Mucosa of stomach (tissue), 1 donor: ENCODE results near the gene OST4.
"Not testable (repeated sequence)": the region's sequence is repeated elsewhere in the genome, so short reads cannot be mapped to it uniquely, and the experiment has no call there.

Experiments
- H3K27me3 ChIP-seq: one replicate; pipeline ENCODE4 v1.7.0; 2013; ENCODE audit warnings: mild to moderate bottlenecking, low read length; ENCODE audit not compliant: control insufficient read depth, insufficient read depth
- H3K36me3 ChIP-seq: one replicate; pipeline ENCODE4 v1.7.0; 2013; ENCODE audit warnings: low read length; ENCODE audit not compliant: control insufficient read depth, insufficient read depth
- H3K4me1 ChIP-seq: one replicate; pipeline ENCODE4 v1.7.0; 2013; ENCODE audit warnings: mild to moderate bottlenecking, low read length; ENCODE audit not compliant: control insufficient read depth, insufficient read depth
- H3K4me3 ChIP-seq: one replicate; pipeline ENCODE4 v1.7.0; 2013; ENCODE audit warnings: low read length
- H3K9ac ChIP-seq: one replicate; pipeline ENCODE4 v1.7.0; 2013; ENCODE audit warnings: mild to moderate bottlenecking, low read length, moderate library complexity
- H3K9me3 ChIP-seq: one replicate; pipeline ENCODE4 v1.7.0; 2013; ENCODE audit warnings: mild to moderate bottlenecking, low read length, moderate library complexity; ENCODE audit not compliant: control insufficient read depth
- donor health status: Pancreatic carcinoma.

The OST4 gene

DNA sequence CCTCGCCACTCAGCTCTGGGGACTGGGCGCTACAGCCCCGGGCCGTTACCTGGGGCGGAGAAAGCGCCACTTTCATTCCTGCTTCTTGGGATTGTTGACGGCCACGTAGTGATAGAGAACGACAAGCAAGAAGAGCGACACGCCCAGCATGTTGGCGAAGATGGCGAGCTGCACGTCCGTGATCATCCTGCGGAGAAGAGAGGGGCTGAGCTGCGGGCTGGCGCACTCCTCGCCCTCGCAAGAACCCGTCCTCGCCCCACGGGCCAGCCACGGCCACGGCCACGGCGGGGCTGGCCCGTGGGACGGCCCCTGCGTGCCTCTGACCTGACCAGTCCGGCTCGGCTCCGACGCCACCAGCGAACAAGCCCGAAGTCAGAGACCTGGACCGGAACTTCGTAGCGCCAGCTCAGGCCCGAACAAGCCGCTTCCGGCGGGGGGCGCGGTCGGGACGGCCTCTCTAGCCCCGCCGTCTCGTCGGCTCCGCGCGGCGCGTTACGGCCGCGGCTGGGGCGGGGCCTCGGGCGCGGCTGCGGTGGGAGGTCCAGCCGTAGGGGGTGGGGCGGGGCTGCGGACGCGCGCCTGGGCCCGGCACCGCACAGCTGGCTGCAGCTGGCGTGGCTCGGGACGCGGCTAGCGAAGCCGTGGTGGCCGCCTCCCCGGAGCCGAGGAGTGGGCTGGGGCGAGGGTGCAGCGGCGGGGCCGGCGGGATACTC is at the start of gene OST4:
OST4 (minus strand) TSS at position 378 of the 713 bp plus-strand sequence.
- Histone ChIP-seq H3K36me3 (peaks cover 8% of the 10 kb centered on the region), H3K4me1 (peaks cover 35% of the 10 kb centered on the region), H3K27me3 (peaks cover 2% of the 10 kb centered on the region), H3K4me3 (peak within 1 kb of the TSS; percentile 71), H3K9me3 (no peaks in the 10 kb centered on the region), H3K9ac (peak within 1 kb of the TSS; percentile 79)

- not testable (repeated sequence) for H3K36me3 ChIP-seq, H3K9me3 ChIP-seq, H3K4me3 ChIP-seq, H3K9ac ChIP-seq
- Histone ChIP-seq H3K4me1 (peaks cover 15% of the 10 kb centered on the region), H3K27me3 (peaks cover 19% of the 10 kb centered on the region)
Measured at GRCh38 chr2:27119330-27119670, 47.8 kb upstream of the OST4 start.

DNA sequence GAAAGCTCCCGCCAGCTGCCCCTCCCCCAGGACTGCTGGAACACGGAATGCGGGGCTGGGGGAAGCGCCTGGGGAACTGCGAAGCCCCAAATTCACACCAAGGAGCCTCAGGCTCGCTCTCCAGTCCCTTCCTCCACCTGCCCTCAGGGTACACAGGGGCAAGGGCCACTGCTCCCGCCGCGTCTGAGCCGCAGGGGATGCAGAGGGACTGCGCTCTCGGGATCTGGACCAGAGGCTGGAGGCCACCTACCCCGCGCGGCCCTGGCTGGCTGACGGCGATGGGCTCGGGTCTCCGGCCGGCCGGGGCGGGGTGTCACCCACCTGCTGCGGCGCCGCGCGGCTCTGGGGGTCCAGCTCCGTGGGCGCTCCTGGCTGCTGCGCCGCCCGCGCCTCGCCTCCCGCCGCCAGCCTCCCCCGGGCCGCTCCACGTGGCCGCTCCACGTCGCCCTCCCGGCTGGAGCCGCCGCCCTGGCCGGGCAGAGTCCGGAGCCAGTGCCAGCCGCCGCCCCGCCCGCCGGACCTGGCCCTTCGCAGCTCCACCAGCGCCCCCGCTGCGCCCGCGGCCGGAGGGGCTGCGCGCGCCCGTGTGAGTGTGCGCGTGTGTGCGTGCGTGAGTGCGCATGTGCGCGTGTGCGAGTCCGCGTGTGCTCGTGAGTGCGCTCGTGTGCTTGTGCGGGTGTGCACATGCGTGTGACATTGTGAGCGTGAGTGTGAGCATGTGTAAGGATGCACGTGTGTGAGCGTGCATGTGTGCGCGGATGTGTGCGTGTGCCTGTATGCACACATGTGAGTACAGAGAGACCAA is 47.3 kb upstream of the OST4 start, which contains the start of gene CGREF1:
CGREF1 (minus strand) TSS at position 604 of the 805 bp plus-strand sequence. CDS start 14,762 bp downstream, outside the sequence.
- no peaks in the 10 kb centered on the region for H3K9me3 ChIP-seq
- H3K4me1 ChIP-seq, result peaks cover 9% of the 10 kb centered on the region
- H3K4me3 ChIP-seq, result peak within 1 kb of the TSS; percentile 36
- peak within 1 kb of the TSS; percentile 39 for H3K9ac ChIP-seq
- H3K27me3 ChIP-seq, result peaks cover 19% of the 10 kb centered on the region
- no peaks in the 10 kb centered on the region for H3K36me3 ChIP-seq

DNA sequence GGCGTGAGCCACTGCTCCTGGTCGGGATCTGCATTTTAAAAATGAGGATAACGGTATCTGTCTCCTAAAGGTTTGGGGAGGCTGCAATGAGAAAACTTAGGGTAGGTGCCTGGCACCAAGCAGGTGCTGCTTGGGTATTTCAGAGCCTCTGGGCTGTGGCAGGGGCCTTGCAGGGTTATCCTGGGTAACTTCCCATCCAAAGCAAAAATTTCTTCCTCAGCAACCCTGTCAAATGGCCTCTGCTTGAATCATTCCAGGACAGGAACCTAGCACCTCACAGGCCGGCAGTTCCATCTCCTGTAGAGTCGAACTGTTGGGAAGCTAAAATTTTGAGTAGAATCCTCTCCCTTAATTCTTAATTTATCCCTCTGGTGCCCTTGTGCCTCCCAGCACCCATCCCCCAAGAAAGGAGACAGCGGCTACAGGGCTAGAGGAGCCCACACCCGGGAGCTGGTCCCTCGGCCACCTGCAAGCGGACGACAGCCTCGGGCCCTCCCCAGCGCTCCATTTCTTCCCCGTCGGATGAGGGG is 46.6 kb upstream of the OST4 start:
- Histone ChIP-seq H3K4me1 (peaks cover 9% of the 10 kb centered on the region), H3K9ac (peak overlapping the region; percentile 39), H3K9me3 (no peaks in the 10 kb centered on the region), H3K36me3 (no peaks in the 10 kb centered on the region), H3K4me3 (peak overlapping the region; percentile 36), H3K27me3 (peaks cover 19% of the 10 kb centered on the region)

DNA sequence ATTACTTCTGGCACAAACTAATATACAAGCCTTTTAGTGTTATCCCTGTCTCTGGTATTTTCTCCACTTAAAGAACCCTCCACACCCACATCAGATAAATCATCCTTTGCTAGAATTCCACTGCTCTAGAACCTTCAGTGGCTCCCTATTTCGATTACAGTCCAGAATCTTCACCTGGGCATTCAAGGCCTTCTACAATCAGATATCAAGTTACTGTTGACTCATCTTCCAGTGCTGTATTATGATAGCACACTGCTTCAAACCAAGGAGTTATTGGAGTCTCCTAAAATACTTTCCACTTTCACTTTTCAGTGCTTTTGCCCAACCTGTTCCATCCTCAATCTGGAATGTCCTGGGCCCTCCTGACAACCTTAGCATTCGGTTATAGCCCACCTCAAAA is 44.1 kb upstream of the OST4 start:
- H3K36me3 ChIP-seq, result no peaks in the 10 kb centered on the region
- H3K9me3 ChIP-seq, result no peaks in the 10 kb centered on the region
- peaks cover 9% of the 10 kb centered on the region for H3K4me1 ChIP-seq
- peaks cover 16% of the 10 kb centered on the region for H3K27me3 ChIP-seq
- H3K9ac ChIP-seq, result no peak overlapping the region
- no peak overlapping the region for H3K4me3 ChIP-seq

- not testable (repeated sequence) for H3K9me3 ChIP-seq, H3K36me3 ChIP-seq, H3K9ac ChIP-seq, H3K27me3 ChIP-seq, H3K4me1 ChIP-seq, H3K4me3 ChIP-seq
Measured at GRCh38 chr2:27111392-27112078, 40.1 kb upstream of the OST4 start.

- H3K9me3 ChIP-seq, H3K9ac ChIP-seq, H3K36me3 ChIP-seq, H3K4me1 ChIP-seq, H3K27me3 ChIP-seq, H3K4me3 ChIP-seq: not testable (repeated sequence)
Measured at GRCh38 chr2:27110603-27111352, 39.3 kb upstream of the OST4 start.

GRCh38 chr2:27109083-27109482 is 37.6 kb upstream of the OST4 start:
- H3K9me3 ChIP-seq, result no peaks in the 10 kb centered on the region
- H3K27me3 ChIP-seq, result no peaks in the 10 kb centered on the region
- no peaks in the 10 kb centered on the region for H3K4me1 ChIP-seq
- no peaks in the 10 kb centered on the region for H3K36me3 ChIP-seq
- no peak overlapping the region for H3K9ac ChIP-seq
- no peak overlapping the region for H3K4me3 ChIP-seq

GRCh38 chr2:27108221-27108620 is 36.8 kb upstream of the OST4 start:
- Histone ChIP-seq H3K9me3 (no peaks in the 10 kb centered on the region), H3K36me3 (no peaks in the 10 kb centered on the region), H3K9ac (no peak overlapping the region), H3K27me3 (no peaks in the 10 kb centered on the region), H3K4me3 (no peak overlapping the region), H3K4me1 (no peaks in the 10 kb centered on the region)

DNA sequence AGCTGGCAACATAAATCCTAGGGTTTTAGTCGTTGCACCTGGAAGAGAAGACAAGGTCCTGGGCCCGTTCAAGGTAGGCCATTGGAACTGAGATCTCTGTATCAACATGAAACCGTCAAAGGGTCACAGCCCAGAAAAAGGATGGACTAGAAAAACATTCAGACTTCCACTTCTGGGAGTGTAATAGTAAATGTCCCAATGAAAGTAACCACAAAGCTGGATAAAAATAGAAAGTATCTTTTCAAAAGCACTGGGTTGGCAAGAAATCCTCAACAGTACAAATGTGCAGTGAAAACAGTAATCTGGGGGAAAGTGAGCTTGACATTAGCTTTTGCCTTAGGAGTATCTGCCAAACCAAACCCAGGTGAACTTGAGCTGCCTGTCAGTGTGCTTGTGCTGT is 34.5 kb upstream of the OST4 start:
- no peaks in the 10 kb centered on the region for H3K4me1 ChIP-seq
- no peak overlapping the region for H3K9ac ChIP-seq
- no peak overlapping the region for H3K4me3 ChIP-seq

DNA sequence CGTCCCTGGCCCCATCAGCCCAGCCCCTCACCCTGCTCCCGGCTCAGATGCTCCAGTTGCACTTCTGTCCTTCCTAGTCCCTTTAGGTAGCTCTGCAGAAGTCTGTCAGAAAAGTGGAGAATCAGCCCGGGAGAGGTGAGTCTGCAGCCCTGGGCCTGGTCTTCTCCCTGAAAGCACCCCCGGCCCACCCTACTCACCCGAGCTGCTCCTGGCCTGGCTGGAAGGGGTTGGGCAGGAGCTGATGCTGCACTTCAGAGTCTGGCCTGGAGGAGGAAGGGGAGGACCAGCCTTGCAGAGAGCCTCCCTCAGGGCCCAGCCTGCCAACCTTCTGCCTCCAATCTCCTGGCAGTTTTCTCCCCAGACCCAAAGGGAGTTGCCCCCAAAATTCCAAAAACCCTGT is 30.9 kb upstream of the OST4 start:
- Histone ChIP-seq H3K27me3 (no peaks in the 10 kb centered on the region), H3K9me3 (no peaks in the 10 kb centered on the region), H3K36me3 (no peaks in the 10 kb centered on the region), H3K9ac (no peak overlapping the region), H3K4me1 (no peaks in the 10 kb centered on the region), H3K4me3 (no peak overlapping the region)

More for the DNA sequence above, 34.5 kb upstream of the OST4 start:
- H3K9me3 ChIP-seq, result no peaks in the 10 kb centered on the region
- H3K36me3 ChIP-seq, result no peaks in the 10 kb centered on the region
- no peaks in the 10 kb centered on the region for H3K27me3 ChIP-seq
